Skin of body (tissue), 2 donors: ENCODE results near the gene GSC2. TPM values are rescaled to one million over a fixed set of nuclear protein-coding genes. Genes with fewer than 3 reads are reported as not detected.
"Not testable (repeated sequence)": the region's sequence is repeated elsewhere in the genome, so short reads cannot be mapped to it uniquely, and the experiment has no call there.

Experiments used
- DNase-seq: peaks from one replicate; lab custom pipeline; 2025; lab: John Stamatoyannopoulos, UW
- total RNA-seq: library from RNA; depleted of rRNA; stranded (reverse); fragments of >200 nt; gene quantifications from one replicate; pipeline ENCODE4 v1.2.3, GENCODE V29; 2014

The GSC2 gene
- total RNA-seq, 1 donor from 2014 or later: not detected

DNA sequence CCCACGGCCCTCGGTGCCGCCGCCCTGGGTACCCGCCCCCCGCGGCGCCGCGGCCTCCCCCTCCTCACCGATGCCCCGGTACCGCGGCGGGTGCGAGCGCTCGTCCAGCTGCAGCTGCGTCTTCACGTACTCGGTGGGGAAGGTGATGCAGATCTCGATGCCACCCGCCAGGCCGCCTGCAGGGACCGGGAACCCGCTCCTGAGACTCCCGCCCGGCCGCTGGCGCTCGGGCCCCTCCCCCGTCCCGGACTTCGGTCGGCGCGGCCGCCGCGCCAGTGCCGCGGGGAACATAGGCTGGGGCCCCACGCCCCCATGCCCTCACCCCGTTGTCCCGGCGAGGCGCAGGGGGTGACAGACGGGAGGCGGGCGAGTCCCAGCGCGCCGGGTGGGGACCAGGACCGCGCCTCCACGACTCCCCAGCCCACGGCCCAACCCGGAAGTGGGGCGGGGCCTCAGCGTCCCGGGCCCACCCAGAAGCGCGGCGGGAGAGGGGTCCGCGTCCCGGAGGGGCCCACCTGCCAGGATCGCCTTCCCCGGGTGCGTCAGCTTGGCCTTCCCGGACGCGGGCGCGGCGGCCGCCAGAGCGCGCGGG is 28.1 kb upstream of the GSC2 start:
- DNase-seq: no peak

GRCh38 chr22:19177164-19178064 is 27.3 kb upstream of the GSC2 start:
- no peak for DNase-seq

DNA sequence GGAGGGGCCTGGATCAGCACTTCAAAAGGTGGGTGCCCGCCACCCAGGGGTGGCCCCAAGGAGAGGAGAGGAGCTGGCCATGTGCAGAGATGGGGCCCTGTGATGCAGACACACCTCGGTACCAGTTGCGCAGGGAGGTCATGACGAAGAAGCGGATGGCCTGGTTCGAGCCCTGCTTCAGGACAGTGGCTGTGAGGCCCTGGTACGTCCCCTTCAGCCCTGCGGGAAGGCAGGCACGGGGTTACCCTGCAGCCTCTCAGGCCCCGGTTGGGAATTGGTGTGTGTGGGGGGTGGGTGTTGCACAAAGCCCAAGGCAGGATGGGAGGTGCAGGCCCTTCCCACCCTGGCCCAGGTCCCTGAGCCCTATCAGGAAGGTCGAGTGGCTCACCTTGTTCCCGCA is 26.6 kb upstream of the GSC2 start:
- no peak for DNase-seq

DNA sequence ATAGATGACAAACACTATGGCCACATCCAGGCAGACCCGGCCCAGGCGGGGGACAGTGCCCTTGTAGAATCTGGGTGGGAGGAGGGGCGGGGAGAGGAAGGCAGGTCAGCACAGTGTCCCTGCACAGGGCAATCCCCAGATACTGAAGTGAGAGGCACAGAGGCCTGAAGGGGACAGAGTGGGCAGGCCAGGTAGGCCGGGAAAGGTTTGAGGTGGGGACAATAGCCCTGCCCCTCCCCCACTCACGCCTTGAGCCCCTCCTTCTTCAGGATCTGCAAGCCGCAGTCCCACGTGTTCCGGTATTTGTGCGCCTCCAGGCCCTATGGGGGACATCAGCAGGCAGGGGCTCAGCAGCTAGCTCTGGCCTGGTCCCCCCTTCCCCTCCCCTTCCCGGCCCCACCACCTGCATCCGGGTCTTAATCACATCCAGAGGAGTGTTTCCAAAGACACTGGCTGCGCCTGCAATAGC is 26.1 kb upstream of the GSC2 start:
- no peak for DNase-seq

DNA sequence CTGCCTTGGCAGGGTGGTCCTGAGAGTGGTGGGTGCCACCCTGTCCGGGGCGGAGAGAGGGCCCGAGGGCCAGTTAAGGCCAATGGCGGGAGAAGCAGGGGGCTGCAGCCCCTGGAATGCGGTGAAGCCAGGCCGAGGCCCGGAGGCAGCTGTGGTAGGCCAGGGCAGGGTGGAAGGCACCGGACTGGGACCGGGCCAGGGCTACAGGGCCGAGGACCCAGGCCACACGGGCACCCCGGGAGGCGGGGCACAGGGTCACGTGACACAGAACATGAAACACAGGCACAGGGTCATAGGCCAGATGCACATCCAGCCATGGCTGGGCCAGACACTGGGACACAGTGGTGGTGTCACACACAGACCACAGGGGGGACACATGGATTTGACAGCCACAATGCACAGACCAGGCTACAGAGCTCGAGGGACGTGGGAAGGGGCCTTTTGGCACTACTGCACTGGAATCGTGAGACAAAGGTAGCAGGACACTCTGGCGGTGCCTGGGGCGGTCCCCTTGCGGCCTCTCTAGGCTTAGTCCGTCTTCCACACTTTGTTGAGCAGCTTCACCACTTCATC is 25.6 kb upstream of the GSC2 start:
- DNase-seq: no peak

DNA sequence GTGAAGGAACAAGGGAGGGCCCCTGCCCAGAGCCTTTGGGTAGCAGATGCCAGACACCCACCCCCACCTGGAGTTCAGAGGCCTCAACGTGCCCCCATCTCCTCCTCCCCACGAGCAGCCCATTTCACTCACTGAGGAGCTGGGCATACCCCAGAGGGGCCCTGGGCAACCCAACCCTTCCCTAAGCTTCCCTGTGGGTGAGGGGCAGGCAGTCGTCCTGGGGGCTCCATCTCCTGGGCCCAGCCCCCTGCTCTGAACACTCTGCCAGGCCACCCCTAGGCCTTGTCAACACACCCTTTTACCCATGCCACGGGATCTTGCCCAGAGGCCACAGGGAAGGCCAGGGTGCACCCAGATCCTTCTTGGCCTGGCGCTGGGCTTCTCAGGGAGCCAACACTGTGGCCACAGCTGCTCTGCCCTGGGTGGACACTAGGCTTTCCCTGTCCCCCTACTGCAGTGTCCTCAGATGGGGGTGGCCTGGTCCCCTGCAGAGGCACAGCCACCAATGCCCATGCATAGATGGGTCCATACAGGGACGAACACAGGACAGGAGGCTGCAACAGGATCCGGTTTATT is 25.0 kb upstream of the GSC2 start:
- no peak for DNase-seq

DNA sequence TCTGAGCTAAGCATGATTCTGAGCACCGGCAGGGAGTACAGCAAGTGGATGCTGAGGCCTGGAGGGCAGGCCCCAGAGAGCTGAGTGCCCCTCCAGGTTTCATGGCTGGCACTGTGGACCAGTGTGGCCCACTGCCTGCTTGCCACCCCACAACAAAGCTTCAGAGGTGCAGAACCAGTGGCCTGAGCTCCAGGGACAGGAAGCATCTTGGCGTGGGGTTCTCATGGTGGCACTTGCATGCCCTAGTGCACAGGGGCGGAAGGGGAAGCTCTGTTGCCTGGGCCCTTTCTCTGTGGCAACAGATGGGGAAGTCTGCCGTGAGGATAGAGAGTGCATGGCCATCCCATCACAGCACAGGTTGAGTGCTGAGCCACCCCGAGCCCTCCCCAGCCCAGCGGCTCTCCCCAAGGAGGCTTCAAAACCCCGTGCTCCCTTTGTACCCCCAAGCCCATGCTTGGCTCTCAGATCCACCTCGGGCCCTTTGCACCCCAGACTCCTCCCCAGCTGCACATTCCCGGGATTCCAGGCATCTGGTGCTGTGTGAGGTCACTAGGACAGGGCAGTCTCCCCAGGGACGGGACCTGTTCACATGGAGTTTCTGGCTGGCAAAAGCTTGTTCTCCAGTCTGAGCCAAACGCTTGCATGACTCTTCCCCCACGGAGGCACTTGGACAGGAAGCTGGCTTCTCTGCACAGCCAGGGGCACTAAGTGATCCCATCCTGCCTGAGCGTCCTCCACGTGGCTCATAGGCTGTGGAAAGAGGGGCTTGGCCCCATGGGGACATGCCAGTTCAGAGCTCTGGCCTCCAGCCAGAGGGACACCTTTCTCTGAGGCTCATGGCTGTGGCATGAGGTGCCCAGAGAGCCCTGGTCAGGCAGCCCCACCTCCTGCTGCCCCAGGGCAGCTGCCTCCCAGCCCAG is 24.3 kb upstream of the GSC2 start:
- DNase-seq: no peak

DNA sequence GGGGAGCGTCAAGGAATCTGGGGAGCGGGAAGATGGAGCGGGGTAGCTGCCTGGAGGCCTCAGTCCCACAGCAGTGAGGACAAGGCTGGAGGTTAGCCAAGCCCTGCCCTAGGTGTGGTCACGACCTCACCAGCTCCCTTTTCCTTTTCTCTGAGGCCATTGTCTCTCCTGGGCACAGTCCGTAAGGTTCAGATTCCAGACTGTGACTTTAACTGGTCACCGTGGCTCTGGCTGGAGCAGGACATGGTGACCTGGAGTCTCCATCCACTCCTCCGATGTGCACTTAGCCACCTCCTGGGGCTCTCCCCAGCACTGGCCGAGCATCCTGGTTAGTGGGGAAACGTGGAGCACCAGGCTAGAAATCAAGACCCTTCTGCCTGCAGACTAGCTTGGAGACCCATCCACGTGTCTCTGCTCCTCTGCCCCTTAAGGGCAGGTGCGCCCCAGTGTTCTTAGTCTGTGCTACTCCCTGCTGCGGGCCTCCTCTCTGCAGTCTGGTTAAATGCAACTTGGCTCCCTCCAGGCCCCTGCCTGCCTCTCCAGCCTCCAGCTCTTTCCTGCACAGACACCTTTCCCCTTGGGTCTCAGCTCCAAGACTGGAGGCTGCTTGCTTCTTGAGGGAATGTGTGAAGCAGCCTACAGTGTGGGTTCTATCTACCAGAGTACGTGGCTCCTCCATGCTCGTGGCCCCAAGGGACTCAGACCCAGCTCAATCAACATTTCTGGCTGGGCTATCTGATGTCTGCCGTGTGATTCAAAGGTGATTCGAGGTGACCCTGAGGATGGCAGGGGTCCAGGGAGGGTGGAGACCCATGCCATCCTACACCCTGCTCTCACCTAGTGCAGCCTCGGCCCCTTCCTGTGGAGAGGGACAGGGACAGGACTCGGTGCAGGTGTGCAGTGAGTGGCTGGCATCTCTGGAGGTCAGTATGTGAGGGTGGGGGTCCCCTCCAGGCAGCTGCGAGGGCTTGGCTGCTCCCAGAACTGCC is 23.2 kb upstream of the GSC2 start:
- no peak for DNase-seq

- no peak for DNase-seq
Measured at GRCh38 chr22:19172213-19173046, 22.3 kb upstream of the GSC2 start.

- no peak for DNase-seq
Measured at GRCh38 chr22:19169947-19170318, 19.8 kb upstream of the GSC2 start.

- no peak for DNase-seq
Measured at GRCh38 chr22:19169002-19169946, 19.2 kb upstream of the GSC2 start.

DNA sequence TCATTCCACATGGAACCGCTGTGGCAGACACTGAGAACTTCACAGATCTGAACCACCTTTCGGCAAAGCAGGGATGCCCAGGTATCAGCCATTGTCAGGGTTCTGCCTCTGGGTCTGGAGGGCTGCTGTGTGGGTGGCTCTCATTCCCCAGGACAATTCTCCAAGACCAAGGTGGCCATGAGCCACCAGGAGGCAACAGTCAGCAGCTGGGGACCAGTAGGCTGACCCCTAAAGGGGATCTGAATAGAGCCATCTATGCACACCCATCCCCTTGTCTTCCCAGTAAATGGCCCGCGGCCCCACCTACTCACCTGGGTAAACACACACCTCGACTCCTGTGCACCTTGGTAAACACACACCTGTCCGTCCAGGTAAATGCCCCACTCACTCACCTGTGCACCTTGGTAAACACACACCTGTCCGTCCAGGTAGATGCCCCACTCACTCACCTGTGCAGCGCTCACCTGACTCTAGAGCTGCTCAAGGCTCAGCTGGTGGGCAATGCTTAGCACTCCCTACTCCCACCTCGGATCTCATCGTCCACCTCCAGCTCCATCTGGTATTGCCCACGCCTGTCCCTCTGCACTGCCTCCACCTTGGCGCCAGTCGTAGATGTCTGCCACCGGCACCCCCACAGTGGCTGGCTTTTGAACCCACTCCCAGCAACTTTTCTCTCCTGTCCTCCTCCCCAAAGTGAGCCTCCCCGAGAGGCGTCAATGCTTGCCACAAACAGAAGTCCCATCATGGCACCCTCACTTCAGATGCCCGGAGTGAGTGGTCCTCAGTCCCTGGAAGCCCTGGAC is 18.2 kb upstream of the GSC2 start:
- no peak for DNase-seq

- no peak for DNase-seq
Measured at GRCh38 chr22:19167106-19167869, 17.2 kb upstream of the GSC2 start.

DNA sequence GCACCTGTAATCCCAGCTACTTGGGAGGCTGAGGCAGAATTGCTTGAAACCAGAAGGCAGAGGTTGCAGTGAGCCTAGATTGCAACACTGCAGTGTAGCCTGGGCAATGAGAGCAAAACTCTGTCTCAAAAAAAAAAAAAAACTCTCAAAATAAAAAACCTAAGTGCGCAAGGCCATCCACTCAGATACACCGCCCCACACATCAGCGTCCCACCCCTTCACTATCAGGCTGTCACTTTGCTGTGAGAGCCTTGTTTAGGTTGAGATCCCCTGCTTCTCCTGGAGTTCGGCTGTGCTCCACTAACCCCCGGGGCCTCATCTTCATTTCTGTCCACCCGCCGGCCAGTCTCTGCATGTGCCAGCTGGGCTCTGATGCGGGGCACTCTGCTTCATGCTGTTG is 16.3 kb upstream of the GSC2 start:
- DNase-seq: no peak

GRCh38 chr22:19164425-19164824 is 14.3 kb upstream of the GSC2 start:
- DNase-seq: no peak

DNA sequence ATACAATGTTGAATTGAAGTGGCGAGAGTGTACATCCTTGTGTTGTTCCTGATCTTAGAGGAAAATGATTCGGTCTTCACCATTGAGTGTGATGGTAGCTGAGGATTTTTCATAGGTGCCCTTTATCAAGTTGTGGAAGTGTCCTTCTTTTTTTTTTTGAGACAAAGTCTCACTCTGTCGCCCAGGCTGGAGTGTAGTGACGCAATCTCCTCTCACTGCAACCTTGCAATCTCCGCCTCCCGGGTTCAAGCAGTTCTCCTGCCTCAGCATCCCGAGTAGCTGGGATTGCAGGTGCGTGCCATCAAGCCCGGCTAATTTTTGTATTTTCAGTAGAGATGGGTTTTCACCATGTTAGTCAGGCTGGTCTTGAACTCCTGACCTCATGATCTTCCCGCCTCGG is 8.6 kb upstream of the GSC2 start:
- DNase-seq: not testable (repeated sequence)
